Small intestine (tissue), 7 donors: ENCODE measurements around the gene SLC1A4. TPM values are rescaled to one million over a fixed set of nuclear protein-coding genes. Genes with fewer than 3 reads are reported as not detected.

Experiments
- DNase-seq, 2 donors: peaks; one replicate each; pipeline versions ENCODE4 v3.0.0 to v3.0.0-alpha.2; 2013
- FAIRE-seq: peaks from 2 replicates; lab custom pipeline; 2012; peaks lifted over from hg19 to GRCh38; lab: Jason Lieb, UNC
- H3K27ac ChIP-seq, 3 donors: one replicate each; pipeline ENCODE4 v1.5.1; 2013; ENCODE audit warnings: low read length in 2 of 3, mild to moderate bottlenecking in 2 of 3, control low read depth in 1 of 3, inconsistent platforms in 1 of 3, low read depth in 1 of 3, moderate library complexity in 1 of 3
- H3K27me3 ChIP-seq, 3 donors: one replicate each; pipeline ENCODE4 v1.6.1; 2013; ENCODE audit warnings: low read length in 3 of 3, inconsistent platforms in 1 of 3; ENCODE audit not compliant: control insufficient read depth in 3 of 3, insufficient read depth in 3 of 3
- H3K36me3 ChIP-seq, 3 donors: one replicate each; pipeline ENCODE4 v1.6.1; 2013; ENCODE audit warnings: low read length in 3 of 3, inconsistent platforms in 1 of 3, low read depth in 1 of 3, mild to moderate bottlenecking in 1 of 3, moderate library complexity in 1 of 3; ENCODE audit not compliant: control insufficient read depth in 3 of 3, insufficient read depth in 2 of 3
- H3K4me1 ChIP-seq, 3 donors: one replicate each; pipeline ENCODE4 v1.6.1; 2013; ENCODE audit warnings: low read length in 2 of 3, inconsistent platforms in 1 of 3, low read depth in 1 of 3, mild to moderate bottlenecking in 1 of 3, moderate library complexity in 1 of 3; ENCODE audit not compliant: control insufficient read depth in 3 of 3, insufficient read depth in 2 of 3
- H3K4me3 ChIP-seq, 3 donors: one replicate each; pipeline ENCODE4 v1.5.1; 2013; ENCODE audit warnings: low read length in 3 of 3, control low read depth in 1 of 3, inconsistent platforms in 1 of 3, low read depth in 1 of 3, mild to moderate bottlenecking in 1 of 3, moderate library complexity in 1 of 3
- H3K9me3 ChIP-seq, 2 donors: one replicate each; pipeline ENCODE4 v1.6.1; 2013; ENCODE audit warnings: low read depth in 1 of 2, low read length in 1 of 2; ENCODE audit not compliant: control insufficient read depth in 2 of 2, insufficient read depth in 1 of 2
- WGBS, 3 donors: extraction: QIAGEN DNeasy Blood & Tissue Kit; methylation state at CpG; one replicate each; pipeline ENCODE4 v1.1.7; 2013; 5-methylcytosine and 5-hydroxymethylcytosine counted together
- polyA plus RNA-seq, 4 donors: library from polyadenylated mRNA; stranded (reverse) in 3 of 4; unstranded in 1 of 4; fragments of 200-250 nt in 3 of 4; fragments of 120-200 nt in 1 of 4; gene quantifications; one replicate each; pipeline versions ENCODE4 v1.2.1 to v1.2.3, GENCODE V29; 2013
- donor health status: healthy with polysubstance abuse.
- donor health status: control.
- donor health status: control.
- donor health status: Bipolar disorder and iron deficiency.
- donor health status: healthy.

The SLC1A4 gene
- polyA plus RNA-seq, 4 donors: 0.67 to 18.7 (median 3.9) TPM

DNA sequence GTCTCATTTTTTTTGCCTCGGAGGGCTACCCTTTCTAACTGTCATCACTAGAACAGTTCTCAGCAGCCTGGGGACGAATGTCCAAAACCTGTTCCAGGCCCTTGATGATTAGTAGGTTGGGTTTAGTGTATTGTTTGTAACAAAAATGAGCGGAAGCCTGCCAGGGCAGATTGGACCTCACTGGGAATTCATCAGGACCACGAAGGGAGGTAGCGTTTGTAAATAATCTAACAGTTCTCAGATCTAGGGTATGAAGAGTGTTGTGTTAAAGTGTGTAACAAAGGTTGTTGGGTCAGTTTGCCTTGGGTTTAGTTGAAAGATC, 67.8 kb downstream of the SLC1A4 start:
- Histone ChIP-seq H3K36me3 (peaks cover 0 to 4% (median 0%) of the 10 kb centered on the region in 3 donors), H3K4me1 (peaks cover 7 to 15% (median 9%) of the 10 kb centered on the region in 3 donors), H3K27me3 (no peaks in the 10 kb centered on the region), H3K27ac (peak overlapping the region in 2 of 3 donors; percentile 8 to 85), H3K4me3 (peak overlapping the region; percentile 61 to 86 (median 68)), H3K9me3 (no peaks in the 10 kb centered on the region)
- FAIRE-seq: no peak
- DNase-seq: no peak
- WGBS, 3 donors: 1 to 2% (median 2%) methylated on average over 5 of the region's 5 CpGs

DNA sequence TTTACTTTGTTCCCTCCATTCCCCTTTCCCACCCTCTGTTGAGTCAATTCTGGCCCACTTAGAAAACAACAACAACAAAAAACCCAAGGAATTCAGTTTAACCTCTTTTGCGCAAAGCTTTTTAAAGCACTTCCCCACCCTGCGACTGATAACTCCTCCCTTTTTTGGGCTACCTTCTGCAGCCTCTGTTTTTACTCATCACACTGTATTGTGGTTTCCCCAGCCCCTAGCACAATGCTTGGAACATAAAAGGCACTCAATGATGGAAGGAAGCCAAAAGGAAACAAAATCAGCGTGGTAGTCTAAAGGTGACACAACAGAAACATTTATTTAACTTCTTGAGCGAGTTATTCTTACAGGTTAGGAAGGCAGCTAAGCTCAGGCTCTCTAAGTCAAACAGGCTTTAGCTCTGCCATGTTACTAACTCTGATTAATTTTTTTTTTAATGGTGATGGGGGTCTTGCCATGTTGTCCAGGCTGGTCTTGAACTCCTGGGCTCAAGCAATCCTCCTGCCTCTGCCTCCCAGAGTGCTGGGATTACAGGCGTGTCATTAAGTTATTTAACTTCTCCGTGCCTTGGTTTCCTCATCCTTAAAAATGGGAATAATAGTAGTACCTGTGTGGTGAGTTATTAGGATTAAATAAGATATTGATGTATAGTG, 68.3 kb downstream of the SLC1A4 start:
- peak overlapping the region in 2 of 3 donors; percentile 61 to 68 for H3K4me3 ChIP-seq
- H3K27ac ChIP-seq: peak overlapping the region in 2 of 3 donors; percentile 8 to 85
- H3K36me3 ChIP-seq: peaks cover 0 to 6% (median 0%) of the 10 kb centered on the region in 3 donors
- peaks cover 7 to 15% (median 9%) of the 10 kb centered on the region in 3 donors for H3K4me1 ChIP-seq
- H3K27me3 ChIP-seq: no peaks in the 10 kb centered on the region
- DNase-seq: peak in 1 of 2 donors; percentile 65
- H3K9me3 ChIP-seq: no peaks in the 10 kb centered on the region
- 15 to 35% (median 23%) methylated on average over 6 of the region's 6 CpGs for WGBS, 3 donors
- FAIRE-seq: no peak

DNA sequence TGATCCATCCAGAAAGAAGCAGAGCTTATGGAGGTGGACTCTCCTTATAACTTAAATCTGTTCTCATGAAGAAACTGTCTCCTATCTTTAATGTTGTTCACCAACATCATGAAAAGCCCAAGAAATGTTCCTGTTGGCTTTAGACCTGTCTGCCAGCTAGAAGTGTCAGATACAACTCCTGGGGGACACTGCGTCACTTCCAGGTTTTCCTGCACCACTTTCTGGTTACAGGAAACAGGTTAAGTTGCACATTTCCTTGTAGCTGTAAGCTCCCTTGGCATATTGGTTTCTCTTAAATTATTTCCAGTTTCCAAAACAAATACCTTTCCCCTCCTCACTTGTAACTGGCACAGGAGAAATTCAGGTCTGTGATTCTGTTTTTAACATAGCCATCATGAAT, 69.9 kb downstream of the SLC1A4 start:
- H3K27me3 ChIP-seq: no peaks in the 10 kb centered on the region
- 82 to 84% (median 83%) methylated on average over 1 of the region's 1 CpG for WGBS, 3 donors
- H3K27ac ChIP-seq: no peak overlapping the region
- DNase-seq (no peak), FAIRE-seq (no peak)
- peaks cover 7 to 15% (median 13%) of the 10 kb centered on the region in 3 donors for H3K4me1 ChIP-seq
- no peak overlapping the region for H3K4me3 ChIP-seq
- H3K9me3 ChIP-seq: no peaks in the 10 kb centered on the region
- H3K36me3 ChIP-seq: peaks cover 0 to 8% (median 0%) of the 10 kb centered on the region in 3 donors

DNA sequence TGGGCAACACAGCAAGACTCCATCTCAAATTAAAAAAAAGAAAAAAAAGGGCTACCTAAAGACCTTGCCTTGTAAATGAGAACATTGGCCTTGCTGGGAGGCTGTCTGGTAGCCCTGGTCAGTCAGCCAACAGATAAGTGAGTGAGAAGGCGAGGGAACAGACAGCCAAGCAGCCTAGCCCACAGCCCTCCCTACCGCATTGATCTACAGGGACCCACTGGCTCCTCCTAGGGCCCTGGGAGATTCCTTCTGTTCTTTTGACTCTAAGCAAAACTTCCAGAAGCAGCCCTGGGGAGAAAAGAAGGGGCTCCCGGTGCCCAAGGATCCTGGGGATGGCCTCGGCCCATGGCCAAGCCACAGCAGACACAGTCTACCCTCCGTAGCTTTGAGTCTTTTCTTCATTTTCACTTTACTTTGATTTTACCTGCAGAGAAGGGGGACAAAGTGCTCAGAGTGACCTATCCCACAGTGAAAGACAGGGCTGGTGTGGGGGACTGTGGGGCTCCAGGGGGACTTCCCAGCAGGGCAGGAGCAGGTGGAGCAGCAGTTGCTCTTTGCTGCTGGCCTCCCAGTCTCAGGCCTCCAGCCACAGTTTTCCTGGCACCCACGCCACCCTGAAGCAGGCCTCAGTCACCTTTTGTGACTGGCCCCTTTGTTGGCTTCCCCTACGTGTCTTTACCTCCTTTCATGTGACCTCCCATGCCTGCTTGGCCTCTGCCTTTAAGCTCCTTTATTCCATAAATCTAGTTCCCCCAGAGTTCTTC, 72.1 kb downstream of the SLC1A4 start:
- no peak for DNase-seq
- H3K27me3 ChIP-seq: no peaks in the 10 kb centered on the region
- no peak for FAIRE-seq
- no peak overlapping the region for H3K27ac ChIP-seq
- no peak overlapping the region for H3K4me3 ChIP-seq
- no peaks in the 10 kb centered on the region for H3K9me3 ChIP-seq
- 61 to 80% (median 73%) methylated on average over 7 of the region's 7 CpGs for WGBS, 3 donors
- H3K36me3 ChIP-seq: peaks cover 0 to 11% (median 0%) of the 10 kb centered on the region in 3 donors
- peaks cover 0 to 15% (median 13%) of the 10 kb centered on the region in 3 donors for H3K4me1 ChIP-seq

DNA sequence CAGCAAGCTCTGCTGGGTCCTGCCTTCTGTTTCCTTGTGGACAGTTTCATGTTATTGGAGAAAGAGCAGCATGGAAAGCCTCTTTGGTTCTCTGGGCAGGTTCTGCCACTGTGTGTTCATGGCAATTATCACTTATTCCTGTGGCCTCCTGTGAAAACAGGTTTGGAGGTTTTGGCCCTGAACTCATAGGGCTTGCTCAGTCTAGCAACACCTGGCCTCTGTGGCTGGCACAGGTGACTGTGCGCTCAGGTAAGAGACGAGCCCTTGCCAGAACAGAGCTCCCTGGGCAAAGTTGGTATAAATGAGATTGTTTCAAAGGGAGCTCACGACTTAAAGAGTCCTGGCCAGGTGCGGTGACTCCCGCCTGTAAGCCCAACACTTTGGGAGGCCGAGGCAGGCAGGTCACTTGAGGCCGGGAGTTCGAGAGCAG, 72.7 kb downstream of the SLC1A4 start:
- DNase-seq: no peak
- no peak for FAIRE-seq
- Histone ChIP-seq H3K27me3 (no peaks in the 10 kb centered on the region), H3K27ac (no peak overlapping the region), H3K4me3 (no peak overlapping the region), H3K9me3 (no peaks in the 10 kb centered on the region), H3K36me3 (peaks cover 0 to 11% (median 0%) of the 10 kb centered on the region in 3 donors), H3K4me1 (peaks cover 0 to 15% (median 13%) of the 10 kb centered on the region in 3 donors)
- 53 to 88% (median 59%) methylated on average over 8 of the region's 8 CpGs for WGBS, 3 donors

DNA sequence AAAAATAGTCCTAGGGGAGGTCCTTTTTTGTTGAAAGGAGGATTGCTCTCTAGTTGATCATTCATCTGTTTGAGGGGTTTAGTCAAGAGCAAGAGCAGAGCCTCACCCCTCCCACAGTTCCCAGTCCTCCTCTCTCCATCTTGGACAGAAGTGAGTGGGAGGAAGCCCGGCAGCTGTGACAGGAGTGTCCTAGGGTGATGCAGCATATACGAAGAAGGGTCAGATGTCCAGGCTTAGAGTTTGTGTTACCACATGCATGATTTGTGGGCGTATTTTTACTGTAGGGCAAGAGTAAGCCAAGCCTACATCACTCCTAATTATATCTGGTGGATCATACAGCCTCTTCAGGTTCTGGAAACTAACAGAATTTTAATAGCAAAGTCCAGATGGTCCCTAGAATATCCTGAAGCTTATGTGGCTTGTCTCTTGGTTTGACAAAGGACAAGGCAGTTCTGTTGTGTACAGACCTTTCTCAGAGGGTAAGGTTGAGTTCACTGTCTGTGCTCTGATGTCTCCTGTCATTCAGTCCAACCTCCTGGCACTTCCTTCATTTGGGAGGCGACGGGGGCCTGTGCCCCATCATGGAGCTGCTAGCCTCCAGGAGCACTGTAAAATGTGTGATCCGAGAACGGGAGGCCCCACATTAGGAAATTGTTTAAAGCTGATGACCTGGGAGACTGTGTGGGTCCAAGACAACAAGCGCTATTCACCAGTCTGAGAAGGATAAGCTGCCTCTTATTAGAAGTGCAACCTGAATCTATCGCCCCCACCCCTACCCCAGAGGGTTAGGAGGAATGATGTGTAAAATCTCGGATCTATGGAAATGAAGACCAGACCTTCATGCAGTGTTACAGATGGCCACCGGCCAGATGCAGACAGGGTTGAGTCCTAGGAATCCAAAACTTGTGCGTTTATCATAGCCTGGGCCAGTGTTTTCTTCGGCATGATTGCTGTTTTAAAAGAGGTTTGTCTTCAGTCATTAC, 73.9 kb downstream of the SLC1A4 start:
- DNase-seq (no peak), FAIRE-seq (no peak)
- Histone ChIP-seq H3K36me3 (peaks cover 0 to 18% (median 0%) of the 10 kb centered on the region in 3 donors), H3K27ac (peak overlapping the region in 1 of 3 donors; percentile 37), H3K9me3 (no peaks in the 10 kb centered on the region), H3K4me1 (peaks cover 0 to 7% (median 7%) of the 10 kb centered on the region in 3 donors), H3K27me3 (no peaks in the 10 kb centered on the region), H3K4me3 (no peak overlapping the region)
- WGBS, 3 donors: 72 to 76% (median 73%) methylated on average over 13 of the region's 13 CpGs

DNA sequence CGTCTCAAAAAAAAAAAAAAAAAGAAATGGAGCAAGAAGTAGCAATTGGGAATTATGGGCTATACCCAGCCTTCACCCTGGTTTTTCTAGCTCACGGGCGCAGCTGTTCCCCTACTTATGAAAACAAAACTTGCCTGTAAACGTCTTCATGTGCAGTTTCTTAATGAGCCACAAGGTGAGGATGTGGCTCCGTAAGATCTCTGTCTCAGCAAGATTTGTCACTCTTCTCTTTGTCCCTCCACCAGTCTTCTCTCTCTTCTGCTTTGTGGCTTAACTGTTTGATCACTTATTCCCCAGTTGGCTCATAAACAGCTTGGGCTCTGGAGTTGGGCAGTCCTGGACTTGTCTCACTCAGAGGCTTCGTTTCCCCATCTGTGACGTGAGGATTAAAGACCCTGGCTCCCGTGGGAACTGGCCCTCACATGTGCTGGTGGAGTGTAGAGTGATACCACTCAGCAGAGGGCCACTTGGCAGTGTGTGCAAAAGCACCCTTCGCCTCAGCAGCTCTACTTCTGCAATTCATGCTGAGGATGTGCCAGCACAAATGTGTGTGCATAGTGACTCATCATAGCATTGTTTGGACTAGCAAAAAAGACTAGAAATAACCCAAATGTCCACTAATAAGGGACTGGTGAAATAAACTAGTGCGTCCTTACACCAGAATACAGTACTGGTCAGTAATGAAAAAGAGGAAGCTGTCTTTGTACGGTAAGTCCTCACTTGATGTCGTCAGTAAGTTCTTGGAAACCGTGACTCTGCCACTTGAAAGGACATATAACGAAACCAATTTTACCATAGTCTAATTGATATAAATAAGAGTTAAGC, 75.7 kb downstream of the SLC1A4 start:
- Histone ChIP-seq H3K4me1 (peaks cover 0 to 19% (median 13%) of the 10 kb centered on the region in 3 donors), H3K4me3 (no peak overlapping the region), H3K36me3 (peaks cover 0 to 33% (median 0%) of the 10 kb centered on the region in 3 donors), H3K27ac (peak overlapping the region in 1 of 3 donors; percentile 90), H3K27me3 (no peaks in the 10 kb centered on the region), H3K9me3 (no peaks in the 10 kb centered on the region)
- peak; percentile 70 to 72 for DNase-seq
- no peak for FAIRE-seq
- 39 to 48% (median 46%) methylated on average over 14 of the region's 14 CpGs for WGBS, 3 donors
